Measurements from ENCODE around the gene TMEM273. TPM values are rescaled to one million over a fixed set of nuclear protein-coding genes. Genes with fewer than 3 reads are reported as not detected.

The TMEM273 gene
- total RNA-seq, 5 donors from 2014 or later (not counting 1 experiment from before 2014, with no cell fraction given), result 8.4 to 22.9 (median 15.6) TPM

- H3K4me3 ChIP-seq (ENCODE audit: control insufficient read depth in 1 of 2, extremely low read depth in 1 of 2, low read length in 1 of 2), result no peak overlapping the region
- H3K27me3 ChIP-seq (replicated peaks in 1 of 2; ENCODE audit: control insufficient read depth in 2 of 2, extremely low read depth in 1 of 2, insufficient read depth in 2 of 2, low read length in 1 of 2), result peaks cover 0 to 3% of the 10 kb centered on the region in 2 experiments
- CTCF ChIA-PET, result no interaction called here
- Mint-ChIP-seq H3K4me3 (no peak overlapping the region), H3K27me3 (peaks cover 5 to 22% of the 10 kb centered on the region in 2 donors), H3K4me1 (peaks cover 0 to 4% (median 2%) of the 10 kb centered on the region in 3 donors), H3K36me3 (no peaks in the 10 kb centered on the region), H3K27ac (no peak overlapping the region), H3K9me3 (peaks cover 0 to 14% (median 6%) of the 10 kb centered on the region in 3 donors)
- peaks cover 0 to 4% of the 10 kb centered on the region in 2 experiments for H3K4me1 ChIP-seq (ENCODE audit: control insufficient read depth in 1 of 2, extremely low read depth in 1 of 2, insufficient read depth in 2 of 2, low read length in 2 of 2)
- no peaks in the 10 kb centered on the region for H3K36me3 ChIP-seq (ENCODE audit: control insufficient read depth in 2 of 2, extremely low read depth in 1 of 2, insufficient read depth in 1 of 2, low read length in 1 of 2)
- no peaks in the 10 kb centered on the region for H3K9me3 ChIP-seq
- no CpG with 5 or more reads among the region's 4 CpGs for WGBS (ENCODE audit: insufficient coverage)
- no peak overlapping the region for H3K27ac ChIP-seq (ENCODE audit: low read length)
- POLR2A ChIA-PET, result interaction anchor here in 1 of 2 donors (0.6 kb wide), 1 partner anchor 401 kb away, joined by 3 read pairs; no protein-coding TSS in a partner anchor
- ATAC-seq (replicated peaks in 1 of 4) (no peak), DNase-seq (no peak)
Measured at GRCh38 chr10:49152037-49152436, 36.2 kb downstream of the TMEM273 start.

- no peak overlapping the region for H3K27ac ChIP-seq (ENCODE audit: low read length)
- no CpG with 5 or more reads among the region's 1 CpG for whole genome bisulfite sequencing (ENCODE audit: insufficient coverage)
- peaks cover 0 to under 1% (median 0%) of the 10 kb centered on the region in 3 donors for H3K4me1 Mint-ChIP-seq
- H3K9me3 Mint-ChIP-seq, result peaks cover 0 to 15% (median 6%) of the 10 kb centered on the region in 3 donors
- H3K9me3 ChIP-seq, result no peaks in the 10 kb centered on the region
- no peaks in the 10 kb centered on the region for H3K4me1 ChIP-seq (ENCODE audit: control insufficient read depth in 1 of 2, extremely low read depth in 1 of 2, insufficient read depth in 2 of 2, low read length in 2 of 2)
- no peak overlapping the region for H3K4me3 Mint-ChIP-seq
- POLR2A ChIA-PET, result no interaction called here
- no peak overlapping the region for H3K4me3 ChIP-seq (ENCODE audit: control insufficient read depth in 1 of 2, extremely low read depth in 1 of 2, low read length in 1 of 2)
- peaks cover 0 to 3% of the 10 kb centered on the region in 2 experiments for H3K27me3 ChIP-seq (replicated peaks in 1 of 2; ENCODE audit: control insufficient read depth in 2 of 2, extremely low read depth in 1 of 2, insufficient read depth in 2 of 2, low read length in 1 of 2)
- DNase-seq (no peak), ATAC-seq (replicated peaks in 1 of 4) (no peak)
- H3K36me3 Mint-ChIP-seq, result no peaks in the 10 kb centered on the region
- peaks cover 5 to 20% of the 10 kb centered on the region in 2 donors for H3K27me3 Mint-ChIP-seq
- CTCF ChIA-PET, result no interaction called here
- no peak overlapping the region for H3K27ac Mint-ChIP-seq
- H3K36me3 ChIP-seq (ENCODE audit: control insufficient read depth in 2 of 2, extremely low read depth in 1 of 2, insufficient read depth in 1 of 2, low read length in 1 of 2), result no peaks in the 10 kb centered on the region
Measured at GRCh38 chr10:49151481-49151880, 36.7 kb downstream of the TMEM273 start.

GRCh38 chr10:49151025-49151445, 37.2 kb downstream of the TMEM273 start:
- WGBS (ENCODE audit: insufficient coverage), result no CpG with 5 or more reads among the region's 2 CpGs
- H3K36me3 Mint-ChIP-seq, result no peaks in the 10 kb centered on the region
- Histone ChIP-seq H3K4me1 (ENCODE audit: control insufficient read depth in 1 of 2, extremely low read depth in 1 of 2, insufficient read depth in 2 of 2, low read length in 2 of 2) (no peaks in the 10 kb centered on the region), H3K27me3 (replicated peaks in 1 of 2; ENCODE audit: control insufficient read depth in 2 of 2, extremely low read depth in 1 of 2, insufficient read depth in 2 of 2, low read length in 1 of 2) (peaks cover 0 to 3% of the 10 kb centered on the region in 2 experiments), H3K36me3 (ENCODE audit: control insufficient read depth in 2 of 2, extremely low read depth in 1 of 2, insufficient read depth in 1 of 2, low read length in 1 of 2) (no peaks in the 10 kb centered on the region), H3K9me3 (no peaks in the 10 kb centered on the region), H3K27ac (ENCODE audit: low read length) (no peak overlapping the region), H3K4me3 (ENCODE audit: control insufficient read depth in 1 of 2, extremely low read depth in 1 of 2, low read length in 1 of 2) (no peak overlapping the region)
- POLR2A ChIA-PET, result no interaction called here
- peaks cover 5 to 15% of the 10 kb centered on the region in 2 donors for H3K27me3 Mint-ChIP-seq
- ATAC-seq (replicated peaks in 1 of 4), result no peak
- H3K27ac Mint-ChIP-seq, result no peak overlapping the region
- CTCF ChIA-PET, result no interaction called here
- peaks cover 0 to 15% (median 6%) of the 10 kb centered on the region in 3 donors for H3K9me3 Mint-ChIP-seq
- no peak for DNase-seq
- H3K4me3 Mint-ChIP-seq, result no peak overlapping the region
- no peaks in the 10 kb centered on the region for H3K4me1 Mint-ChIP-seq

GRCh38 chr10:49150426-49150825, 37.8 kb downstream of the TMEM273 start:
- Mint-ChIP-seq H3K4me1 (no peaks in the 10 kb centered on the region), H3K27me3 (peaks cover 7 to 13% of the 10 kb centered on the region in 2 donors), H3K9me3 (peaks cover 0 to 15% (median 6%) of the 10 kb centered on the region in 3 donors), H3K4me3 (no peak overlapping the region), H3K36me3 (no peaks in the 10 kb centered on the region), H3K27ac (no peak overlapping the region)
- ChIA-PET CTCF (no interaction called here), POLR2A (no interaction called here)
- H3K27ac ChIP-seq (ENCODE audit: low read length), result no peak overlapping the region
- H3K36me3 ChIP-seq (ENCODE audit: control insufficient read depth in 2 of 2, extremely low read depth in 1 of 2, insufficient read depth in 1 of 2, low read length in 1 of 2), result no peaks in the 10 kb centered on the region
- DNase-seq, result no peak
- H3K27me3 ChIP-seq (replicated peaks in 1 of 2; ENCODE audit: control insufficient read depth in 2 of 2, extremely low read depth in 1 of 2, insufficient read depth in 2 of 2, low read length in 1 of 2), result peaks cover 0 to 3% of the 10 kb centered on the region in 2 experiments
- H3K9me3 ChIP-seq, result no peaks in the 10 kb centered on the region
- no peak for ATAC-seq (replicated peaks in 1 of 4)
- 71% methylated on average over 3 of the region's 5 CpGs for WGBS (ENCODE audit: insufficient coverage)
- no peaks in the 10 kb centered on the region for H3K4me1 ChIP-seq (ENCODE audit: control insufficient read depth in 1 of 2, extremely low read depth in 1 of 2, insufficient read depth in 2 of 2, low read length in 2 of 2)
- no peak overlapping the region for H3K4me3 ChIP-seq (ENCODE audit: control insufficient read depth in 1 of 2, extremely low read depth in 1 of 2, low read length in 1 of 2)

GRCh38 chr10:49149881-49150280, 38.3 kb downstream of the TMEM273 start:
- H3K27me3 ChIP-seq (replicated peaks in 1 of 2; ENCODE audit: control insufficient read depth in 2 of 2, extremely low read depth in 1 of 2, insufficient read depth in 2 of 2, low read length in 1 of 2), result peaks cover 0 to 6% of the 10 kb centered on the region in 2 experiments
- H3K4me1 Mint-ChIP-seq, result no peaks in the 10 kb centered on the region
- 83% methylated on average over 3 of the region's 3 CpGs for WGBS (ENCODE audit: insufficient coverage)
- CTCF ChIA-PET, result no interaction called here
- H3K36me3 ChIP-seq (ENCODE audit: control insufficient read depth in 2 of 2, extremely low read depth in 1 of 2, insufficient read depth in 1 of 2, low read length in 1 of 2), result no peaks in the 10 kb centered on the region
- ATAC-seq (replicated peaks in 1 of 4) (no peak), DNase-seq (no peak)
- POLR2A ChIA-PET, result no interaction called here
- no peak overlapping the region for H3K27ac Mint-ChIP-seq
- no peaks in the 10 kb centered on the region for H3K4me1 ChIP-seq (ENCODE audit: control insufficient read depth in 1 of 2, extremely low read depth in 1 of 2, insufficient read depth in 2 of 2, low read length in 2 of 2)
- H3K4me3 Mint-ChIP-seq, result no peak overlapping the region
- H3K9me3 ChIP-seq, result no peaks in the 10 kb centered on the region
- peaks cover 0 to 15% (median 6%) of the 10 kb centered on the region in 3 donors for H3K9me3 Mint-ChIP-seq
- H3K27ac ChIP-seq (ENCODE audit: low read length), result no peak overlapping the region
- peaks cover 7 to 10% of the 10 kb centered on the region in 2 donors for H3K27me3 Mint-ChIP-seq
- no peaks in the 10 kb centered on the region for H3K36me3 Mint-ChIP-seq
- no peak overlapping the region for H3K4me3 ChIP-seq (ENCODE audit: control insufficient read depth in 1 of 2, extremely low read depth in 1 of 2, low read length in 1 of 2)

GRCh38 chr10:49144058-49144720, 44.0 kb downstream of the TMEM273 start:
- Mint-ChIP-seq H3K36me3 (no peaks in the 10 kb centered on the region), H3K4me1 (no peaks in the 10 kb centered on the region), H3K27me3 (peaks cover 0 to 3% of the 10 kb centered on the region in 2 donors), H3K9me3 (peaks cover 0 to 15% (median 6%) of the 10 kb centered on the region in 3 donors), H3K27ac (no peak overlapping the region), H3K4me3 (no peak overlapping the region)
- no peaks in the 10 kb centered on the region for H3K36me3 ChIP-seq (ENCODE audit: control insufficient read depth in 2 of 2, extremely low read depth in 1 of 2, insufficient read depth in 1 of 2, low read length in 1 of 2)
- no peaks in the 10 kb centered on the region for H3K4me1 ChIP-seq (ENCODE audit: control insufficient read depth in 1 of 2, extremely low read depth in 1 of 2, insufficient read depth in 2 of 2, low read length in 2 of 2)
- DNase-seq (no peak), ATAC-seq (replicated peaks in 1 of 4) (no peak)
- ChIA-PET POLR2A (no interaction called here), CTCF (no interaction called here)
- H3K9me3 ChIP-seq, result no peaks in the 10 kb centered on the region
- 60% methylated on average over 1 of the region's 2 CpGs for WGBS (ENCODE audit: insufficient coverage)
- H3K4me3 ChIP-seq (ENCODE audit: control insufficient read depth in 1 of 2, extremely low read depth in 1 of 2, low read length in 1 of 2), result no peak overlapping the region
- no peak overlapping the region for H3K27ac ChIP-seq (ENCODE audit: low read length)
- peaks cover 0 to 11% of the 10 kb centered on the region in 2 experiments for H3K27me3 ChIP-seq (replicated peaks in 1 of 2; ENCODE audit: control insufficient read depth in 2 of 2, extremely low read depth in 1 of 2, insufficient read depth in 2 of 2, low read length in 1 of 2)

Measured in T-cell (primary cell).